MCF 10A (cell line): ENCODE measurements around the gene LHFPL3. TPM values are rescaled to one million over a fixed set of nuclear protein-coding genes. Genes with fewer than 3 reads are reported as not detected.

Source experiments
- BruUV-seq: library from RNA; stranded (reverse); fragments of 400-500 nt; replicated peaks from 2 replicates; lab custom pipeline; 2021; lab: Mats Ljungman, UMichigan
- CTCF ChIA-PET: fragments of 300-600 bp; sonication (Branson Sonifier 250); formaldehyde crosslinking; extraction: SDS; loops from one replicate; lab custom pipeline; 2021; ENCODE audit warnings: antibody characterized with exemption, inconsistent platforms; lab: Yijun Ruan, JAX
- POLR2A ChIA-PET: fragments of 300-600, 350-650 bp; sonication (Branson Sonifier 250); formaldehyde crosslinking; extraction: SDS; loops from one replicate; lab custom pipeline; 2020; ENCODE audit warnings: antibody characterized with exemption, inconsistent platforms; lab: Yijun Ruan, JAX
- DNase-seq: peaks from one replicate; pipeline ENCODE4 v3.0.0-alpha.2; 2018; ENCODE audit not compliant: unreplicated experiment
- H3K27ac Mint-ChIP-seq: one replicate; pipeline ENCODE4 v1.8.0; 2022; ENCODE audit warnings: mild to moderate bottlenecking, low read depth, mixed read lengths; ENCODE audit not compliant: unreplicated experiment
- H3K27me3 Mint-ChIP-seq: one replicate; pipeline ENCODE4 v1.8.0; 2022; ENCODE audit warnings: mixed read lengths; ENCODE audit not compliant: insufficient read depth, unreplicated experiment
- H3K36me3 Mint-ChIP-seq: one replicate; pipeline ENCODE4 v1.8.0; 2022; ENCODE audit warnings: mild to moderate bottlenecking, moderate library complexity, mixed read lengths; ENCODE audit not compliant: insufficient read depth, unreplicated experiment
- H3K4me1 Mint-ChIP-seq: one replicate; pipeline ENCODE4 v1.8.0; 2022; ENCODE audit warnings: mixed read lengths; ENCODE audit not compliant: insufficient read depth, unreplicated experiment
- H3K4me3 Mint-ChIP-seq: one replicate; pipeline ENCODE4 v1.8.0; 2022; ENCODE audit warnings: mild to moderate bottlenecking, moderate library complexity, mixed read lengths; ENCODE audit not compliant: unreplicated experiment
- H3K9me3 Mint-ChIP-seq: one replicate; pipeline ENCODE4 v1.8.0; 2022; ENCODE audit warnings: mixed read lengths; ENCODE audit not compliant: unreplicated experiment
- CTCF ChIP-seq: fragments of 200-600 bp; IDR thresholded peaks from one replicate; pipeline ENCODE4 v1.8.0; 2022; ENCODE audit warnings: antibody characterized with exemption, mild to moderate bottlenecking; ENCODE audit not compliant: unreplicated experiment
- intact Hi-C: fragments of 100-400 bp; cut with micrococcal nuclease; formaldehyde crosslinking; loops from 2 replicates; pipeline ENCODE4 v1.14.1; 2022
- total RNA-seq: library from RNA; stranded (reverse); gene quantifications from 2 replicates; pipeline ENCODE4 v1.2.3, GENCODE V29; 2022

Gene LHFPL3
- total RNA-seq, 1 experiment from 2014 or later: not detected

GRCh38 chr7:104434129-104434528, 105.7 kb downstream of the LHFPL3 start:
- Mint-ChIP-seq H3K27me3 (peaks cover 61% of the 10 kb centered on the region), H3K4me3 (no peak overlapping the region), H3K9me3 (no peaks in the 10 kb centered on the region), H3K4me1 (no peaks in the 10 kb centered on the region), H3K36me3 (no peaks in the 10 kb centered on the region), H3K27ac (no peak overlapping the region)
- ChIA-PET CTCF (interaction anchor here (0.6 kb wide), 1 partner anchor 385 kb away, joined by 4 read pairs; no protein-coding TSS in a partner anchor), POLR2A (no interaction called here)
- no peak for TF ChIP-seq CTCF
- BruUV-seq: no TSS peak
- intact Hi-C loops: no loop called here
- DNase-seq: no peak

GRCh38 chr7:104442481-104442880, 114.1 kb downstream of the LHFPL3 start:
- no peaks in the 10 kb centered on the region for H3K4me1 Mint-ChIP-seq
- CTCF ChIA-PET: interaction anchor here (0.6 kb wide), 1 partner anchor 211 kb away, joined by 3 read pairs; no protein-coding TSS in a partner anchor
- DNase-seq: no peak
- H3K9me3 Mint-ChIP-seq: no peaks in the 10 kb centered on the region
- BruUV-seq: no TSS peak
- no peak overlapping the region for H3K27ac Mint-ChIP-seq
- H3K36me3 Mint-ChIP-seq: no peaks in the 10 kb centered on the region
- H3K4me3 Mint-ChIP-seq: no peak overlapping the region
- POLR2A ChIA-PET: no interaction called here
- no peak for TF ChIP-seq CTCF
- H3K27me3 Mint-ChIP-seq: peaks cover 38% of the 10 kb centered on the region
- intact Hi-C loops: no loop called here

GRCh38 chr7:104444017-104444416, 115.6 kb downstream of the LHFPL3 start:
- ChIA-PET POLR2A (no interaction called here), CTCF (interaction anchor here (0.7 kb wide), 1 partner anchor 151 kb away, joined by 3 read pairs; no protein-coding TSS in a partner anchor)
- BruUV-seq: no TSS peak
- Mint-ChIP-seq H3K36me3 (no peaks in the 10 kb centered on the region), H3K27ac (no peak overlapping the region), H3K4me3 (no peak overlapping the region), H3K27me3 (peaks cover 41% of the 10 kb centered on the region), H3K4me1 (no peaks in the 10 kb centered on the region), H3K9me3 (no peaks in the 10 kb centered on the region)
- intact Hi-C loops: no loop called here
- no peak for TF ChIP-seq CTCF
- DNase-seq: no peak

GRCh38 chr7:104445393-104445792, 117.0 kb downstream of the LHFPL3 start:
- BruUV-seq: no TSS peak
- Mint-ChIP-seq H3K4me3 (no peak overlapping the region), H3K9me3 (no peaks in the 10 kb centered on the region), H3K27me3 (peaks cover 38% of the 10 kb centered on the region), H3K36me3 (no peaks in the 10 kb centered on the region), H3K27ac (no peak overlapping the region), H3K4me1 (no peaks in the 10 kb centered on the region)
- no peak for DNase-seq
- intact Hi-C loops: no loop called here
- CTCF ChIA-PET: no interaction called here
- no peak for TF ChIP-seq CTCF
- POLR2A ChIA-PET: no interaction called here
